Kidney (tissue), 14 donors: ENCODE measurements around the gene PLEKHH1. TPM values are rescaled to one million over a fixed set of nuclear protein-coding genes. Genes with fewer than 3 reads are reported as not detected.

Experiments used
- DNase-seq, 5 donors: peaks; one replicate each; pipeline ENCODE4 v3.0.0-alpha.2; 2013 to 2020
- FAIRE-seq: peaks from 2 replicates; lab custom pipeline; 2012; peaks lifted over from hg19 to GRCh38; lab: Jason Lieb, UNC
- H3K27ac ChIP-seq, 2 donors: one replicate each; pipeline ENCODE4 v1.7.0; 2013; ENCODE audit warnings: low read depth in 2 of 2, low read length in 2 of 2, inconsistent platforms in 1 of 2
- H3K27me3 ChIP-seq: one replicate; pipeline ENCODE4 v1.7.1; 2013; ENCODE audit warnings: low read length, inconsistent platforms; ENCODE audit not compliant: control insufficient read depth, insufficient read depth
- H3K36me3 ChIP-seq, 3 donors: one replicate each; pipeline versions ENCODE4 v1.7.0 to v1.7.1; 2013; ENCODE audit warnings: low read length in 3 of 3, control low read depth in 1 of 3, inconsistent platforms in 1 of 3; ENCODE audit not compliant: insufficient read depth in 3 of 3, control insufficient read depth in 2 of 3
- H3K4me1 ChIP-seq, 3 donors: one replicate each; pipeline versions ENCODE4 v1.7.0 to v1.7.1; 2013; ENCODE audit warnings: low read length in 3 of 3, inconsistent platforms in 1 of 3, low read depth in 1 of 3; ENCODE audit not compliant: control insufficient read depth in 2 of 3, insufficient read depth in 2 of 3
- H3K4me3 ChIP-seq, 3 donors: one replicate each; pipeline versions ENCODE4 v1.7.0 to v1.8.1; 2013; ENCODE audit warnings: low read length in 3 of 3, control low read depth in 1 of 3, inconsistent platforms in 1 of 3
- H3K9ac ChIP-seq, 3 donors: one replicate each; pipeline versions ENCODE4 v1.7.0 to v1.7.1; 2013; ENCODE audit warnings: low read length in 3 of 3, control low read depth in 1 of 3, inconsistent platforms in 1 of 3
- H3K9me3 ChIP-seq, 3 donors: one replicate each; pipeline versions ENCODE4 v1.7.0 to v1.7.1; 2013; ENCODE audit warnings: low read length in 3 of 3, control low read depth in 1 of 3, inconsistent platforms in 1 of 3; ENCODE audit not compliant: control insufficient read depth in 2 of 3, insufficient read depth in 1 of 3
- intact Hi-C: fragments of 100-400 bp; cut with DNase I; formaldehyde crosslinking; loops from one replicate; pipeline ENCODE4 v1.11.1; 2022
- polyA plus RNA-seq: library from polyadenylated mRNA; stranded (reverse); fragments of 350-450 nt; fragmentation: Illumina TruSeq; extraction: RNeasy Lipid Tissue Mini Kit (QIAGEN cat#74804); gene quantifications from one replicate; pipeline ENCODE4 v1.2.3, GENCODE V29; 2014; ENCODE audit warnings: low read depth, low replicate concordance; ENCODE audit not compliant: insufficient read depth
- total RNA-seq: library from RNA; stranded (reverse); fragmentation: NEBNext Ultra II Directional; extraction: Animal tissue kit (Norgen Biotek cat#: 25700); gene quantifications from one replicate; pipeline ENCODE4 v1.2.1, GENCODE V29; 2021
- TF ChIP-seq, protein P1 (sequence below): IDR thresholded peaks from 3 replicates; pipeline ENCODE4 v1.5.1; 2012; ENCODE audit warnings: mild to moderate bottlenecking, moderate library complexity, borderline replicate concordance; ENCODE audit not compliant: insufficient read depth; ENCODE audit errors: extremely low read depth
- donor health status: control.
- donor health status: control.
- donor health status: control.
- donor health status: control.
- donor health status: control.
- donor health status: DM: yes; HTN: yes; CAD: no.
- donor health status: Normal renal cell carcinoma (clear cell type).

Gene PLEKHH1
- total and polyA plus RNA-seq, 2 donors from 2014 or later, result 9.1 to 26.2 TPM

GRCh38 chr14:67571991-67572323, 38.9 kb downstream of the PLEKHH1 start:
- H3K4me1 ChIP-seq, result peaks cover 0 to 11% (median 6%) of the 10 kb centered on the region in 3 donors
- no peak overlapping the region for H3K27ac ChIP-seq
- H3K9me3 ChIP-seq, result no peaks in the 10 kb centered on the region
- no peaks in the 10 kb centered on the region for H3K36me3 ChIP-seq
- TF ChIP-seq, protein P1, sequence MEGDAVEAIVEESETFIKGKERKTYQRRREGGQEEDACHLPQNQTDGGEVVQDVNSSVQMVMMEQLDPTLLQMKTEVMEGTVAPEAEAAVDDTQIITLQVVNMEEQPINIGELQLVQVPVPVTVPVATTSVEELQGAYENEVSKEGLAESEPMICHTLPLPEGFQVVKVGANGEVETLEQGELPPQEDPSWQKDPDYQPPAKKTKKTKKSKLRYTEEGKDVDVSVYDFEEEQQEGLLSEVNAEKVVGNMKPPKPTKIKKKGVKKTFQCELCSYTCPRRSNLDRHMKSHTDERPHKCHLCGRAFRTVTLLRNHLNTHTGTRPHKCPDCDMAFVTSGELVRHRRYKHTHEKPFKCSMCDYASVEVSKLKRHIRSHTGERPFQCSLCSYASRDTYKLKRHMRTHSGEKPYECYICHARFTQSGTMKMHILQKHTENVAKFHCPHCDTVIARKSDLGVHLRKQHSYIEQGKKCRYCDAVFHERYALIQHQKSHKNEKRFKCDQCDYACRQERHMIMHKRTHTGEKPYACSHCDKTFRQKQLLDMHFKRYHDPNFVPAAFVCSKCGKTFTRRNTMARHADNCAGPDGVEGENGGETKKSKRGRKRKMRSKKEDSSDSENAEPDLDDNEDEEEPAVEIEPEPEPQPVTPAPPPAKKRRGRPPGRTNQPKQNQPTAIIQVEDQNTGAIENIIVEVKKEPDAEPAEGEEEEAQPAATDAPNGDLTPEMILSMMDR, result no peak
- intact Hi-C loops, result no loop called here
- DNase-seq (peak in 3 of 5 donors; percentile 43 to 67 (median 54)), FAIRE-seq (no peak)
- no peaks in the 10 kb centered on the region for H3K27me3 ChIP-seq
- no peak overlapping the region for H3K9ac ChIP-seq
- H3K4me3 ChIP-seq, result no peak overlapping the region

- peaks cover 0 to 17% (median 12%) of the 10 kb centered on the region in 3 donors for H3K4me1 ChIP-seq
- no peak overlapping the region for H3K27ac ChIP-seq
- H3K27me3 ChIP-seq, result no peaks in the 10 kb centered on the region
- H3K36me3 ChIP-seq, result no peaks in the 10 kb centered on the region
- no peaks in the 10 kb centered on the region for H3K9me3 ChIP-seq
- intact Hi-C loops, result no loop called here
- TF ChIP-seq, protein P1, result no peak
- no peak for FAIRE-seq
- H3K4me3 ChIP-seq, result no peak overlapping the region
- no peak for DNase-seq
- no peak overlapping the region for H3K9ac ChIP-seq
These were observed 39.5 kb downstream of the PLEKHH1 start for GRCh38 chr14:67572608-67573007.

DNA sequence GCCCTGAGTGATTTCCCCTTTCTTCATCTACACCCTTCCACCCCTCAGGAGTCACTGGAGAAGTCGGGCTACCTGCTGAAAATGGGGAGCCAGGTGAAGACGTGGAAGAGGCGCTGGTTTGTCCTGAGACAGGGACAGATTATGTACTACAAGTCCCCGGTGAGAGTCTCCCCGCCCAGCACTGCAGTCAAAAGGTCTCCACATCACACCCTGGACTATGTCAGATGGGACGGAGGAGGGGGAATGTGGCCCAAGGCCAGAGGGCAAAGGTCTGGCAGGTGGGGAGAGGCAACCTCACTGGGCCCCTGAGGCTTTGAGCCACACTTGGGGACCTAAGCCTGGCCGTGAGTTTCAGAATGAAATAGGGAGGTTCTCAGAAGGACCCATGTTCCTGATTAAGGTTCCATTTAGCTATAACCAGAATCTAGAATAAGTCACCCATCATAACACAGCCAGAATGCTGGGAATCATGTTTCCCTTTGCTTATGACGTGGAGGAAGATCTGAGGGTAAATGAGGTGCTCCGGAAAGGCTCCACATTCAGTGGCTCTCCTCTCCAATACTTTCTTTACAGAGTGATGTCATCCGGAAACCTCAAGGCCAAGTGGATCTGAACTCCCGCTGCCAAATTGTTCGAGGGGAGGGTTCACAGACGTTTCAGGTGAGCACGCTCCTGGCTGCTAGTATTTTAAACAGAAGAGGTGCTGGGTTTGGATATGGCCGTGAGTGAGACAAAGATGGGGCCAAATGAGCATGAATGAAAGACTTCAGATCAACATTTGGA, 40.3 kb downstream of the PLEKHH1 start:
- Histone ChIP-seq H3K27me3 (no peaks in the 10 kb centered on the region), H3K27ac (no peak overlapping the region), H3K36me3 (peaks cover 0 to 2% (median 0%) of the 10 kb centered on the region in 3 donors), H3K4me3 (no peak overlapping the region), H3K9me3 (no peaks in the 10 kb centered on the region), H3K9ac (no peak overlapping the region), H3K4me1 (peaks cover 0 to 25% (median 18%) of the 10 kb centered on the region in 3 donors)
- FAIRE-seq, result no peak
- intact Hi-C loops, result no loop called here
- no peak for DNase-seq
- TF ChIP-seq, protein P1, result no peak
